ENCODE measurements around the gene DACT3.

Gene DACT3

GRCh38 chr19:46634656-46635218 is 26.2 kb downstream of the DACT3 start:
- Histone ChIP-seq H3K9me3 (ENCODE audit: severe bottlenecking) (no peaks in the 10 kb centered on the region), H3K36me3 (ENCODE audit: low read depth) (no peaks in the 10 kb centered on the region), H3K4me3 (ENCODE audit: severe bottlenecking) (peak overlapping the region; percentile 27), H3K4me1 (ENCODE audit: insufficient read depth, poor library complexity, severe bottlenecking) (peaks cover 8% of the 10 kb centered on the region), H3K27me3 (ENCODE audit: insufficient read depth, poor library complexity, severe bottlenecking) (peaks cover 35% of the 10 kb centered on the region), H3K27ac (ENCODE audit: poor library complexity, severe bottlenecking) (no peak overlapping the region)
- no peak for TF ChIP-seq CTCF (IDR thresholded peaks at IDR 0.05; ENCODE audit: poor library complexity, severe bottlenecking)
- peak; percentile 60 for DNase-seq (ENCODE audit: low spot score)
- no peak for ATAC-seq (ENCODE audit: low read depth)

- H3K27me3 ChIP-seq (ENCODE audit: insufficient read depth, poor library complexity, severe bottlenecking): peaks cover 35% of the 10 kb centered on the region
Observed at GRCh38 chr19:46634045-46634655, 26.8 kb downstream of the DACT3 start.

GRCh38 chr19:46633130-46633529 is 27.9 kb downstream of the DACT3 start:
- DNase-seq (ENCODE audit: low spot score): peak; percentile 43
- H3K9me3 ChIP-seq (ENCODE audit: severe bottlenecking): no peaks in the 10 kb centered on the region
- TF ChIP-seq CTCF (IDR thresholded peaks at IDR 0.05; ENCODE audit: poor library complexity, severe bottlenecking): no peak
- no peaks in the 10 kb centered on the region for H3K36me3 ChIP-seq (ENCODE audit: low read depth)
- H3K4me1 ChIP-seq (ENCODE audit: insufficient read depth, poor library complexity, severe bottlenecking): peaks cover 8% of the 10 kb centered on the region
- no peak for ATAC-seq (ENCODE audit: low read depth)
- no peak overlapping the region for H3K4me3 ChIP-seq (ENCODE audit: severe bottlenecking)
- no peak overlapping the region for H3K27ac ChIP-seq (ENCODE audit: poor library complexity, severe bottlenecking)
- peaks cover 32% of the 10 kb centered on the region for H3K27me3 ChIP-seq (ENCODE audit: insufficient read depth, poor library complexity, severe bottlenecking)

More at GRCh38 chr19:46634045-46634655, 26.8 kb downstream of the DACT3 start:
- H3K4me1 ChIP-seq (ENCODE audit: insufficient read depth, poor library complexity, severe bottlenecking): peaks cover 8% of the 10 kb centered on the region
- no peak overlapping the region for H3K27ac ChIP-seq (ENCODE audit: poor library complexity, severe bottlenecking)
- H3K4me3 ChIP-seq (ENCODE audit: severe bottlenecking): peak overlapping the region; percentile 27
- DNase-seq (ENCODE audit: low spot score) (peak; percentile 90), ATAC-seq (ENCODE audit: low read depth) (peak; percentile 62)
- TF ChIP-seq CTCF (IDR thresholded peaks at IDR 0.05; ENCODE audit: poor library complexity, severe bottlenecking): no peak
- H3K36me3 ChIP-seq (ENCODE audit: low read depth): no peaks in the 10 kb centered on the region
- no peaks in the 10 kb centered on the region for H3K9me3 ChIP-seq (ENCODE audit: severe bottlenecking)

- Histone ChIP-seq H3K4me3 (ENCODE audit: severe bottlenecking) (no peak overlapping the region), H3K27me3 (ENCODE audit: insufficient read depth, poor library complexity, severe bottlenecking) (peaks cover 17% of the 10 kb centered on the region), H3K27ac (ENCODE audit: poor library complexity, severe bottlenecking) (no peak overlapping the region), H3K36me3 (ENCODE audit: low read depth) (no peaks in the 10 kb centered on the region), H3K4me1 (ENCODE audit: insufficient read depth, poor library complexity, severe bottlenecking) (peaks cover 8% of the 10 kb centered on the region), H3K9me3 (ENCODE audit: severe bottlenecking) (no peaks in the 10 kb centered on the region)
- TF ChIP-seq CTCF (IDR thresholded peaks at IDR 0.05; ENCODE audit: poor library complexity, severe bottlenecking): no peak
- ATAC-seq (ENCODE audit: low read depth) (no peak), DNase-seq (ENCODE audit: low spot score) (peak; percentile 52)
Observed at GRCh38 chr19:46631481-46631880, 29.5 kb downstream of the DACT3 start.

GRCh38 chr19:46630586-46631205 is 30.3 kb downstream of the DACT3 start:
- no peak for ATAC-seq (ENCODE audit: low read depth)
- Histone ChIP-seq H3K9me3 (ENCODE audit: severe bottlenecking) (no peaks in the 10 kb centered on the region), H3K27ac (ENCODE audit: poor library complexity, severe bottlenecking) (no peak overlapping the region), H3K4me3 (ENCODE audit: severe bottlenecking) (no peak overlapping the region), H3K27me3 (ENCODE audit: insufficient read depth, poor library complexity, severe bottlenecking) (peaks cover 9% of the 10 kb centered on the region), H3K4me1 (ENCODE audit: insufficient read depth, poor library complexity, severe bottlenecking) (peaks cover 8% of the 10 kb centered on the region), H3K36me3 (ENCODE audit: low read depth) (no peaks in the 10 kb centered on the region)
- peak; percentile 36 for DNase-seq (ENCODE audit: low spot score)
- TF ChIP-seq CTCF (IDR thresholded peaks at IDR 0.05; ENCODE audit: poor library complexity, severe bottlenecking): no peak

All from RWPE2 (cell line).